ENCODE results near the gene SPEF1.

The SPEF1 gene

DNA sequence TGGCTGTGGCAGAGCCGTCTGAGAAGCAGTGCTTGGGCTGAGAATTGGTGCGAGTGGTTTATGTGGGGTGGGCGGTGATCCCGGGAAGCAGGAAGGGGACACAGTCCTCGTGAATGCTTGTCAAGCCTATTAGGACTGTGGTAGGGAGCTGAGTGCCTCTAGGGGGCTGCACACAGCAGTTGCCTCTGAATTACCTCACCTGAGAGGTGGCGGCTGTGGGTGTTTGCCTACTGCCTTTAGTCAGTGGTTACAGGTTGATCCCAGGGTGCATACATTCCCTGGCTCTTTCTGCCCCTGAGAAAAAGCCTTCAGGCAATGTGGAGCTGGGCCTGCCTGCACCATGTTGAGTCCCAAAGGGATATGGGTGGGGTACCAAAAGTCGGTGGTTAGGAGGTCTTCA is 44.3 kb upstream of the SPEF1 start:
- Histone ChIP-seq H3K4me1 (ENCODE audit: control insufficient read depth, insufficient read depth, low read depth, low read length) (peaks cover 7% of the 10 kb centered on the region), H3K27me3 (ENCODE audit: control insufficient read depth in 1 of 2, insufficient read depth in 1 of 2, low read length in 2 of 2) (no peaks in the 10 kb centered on the region), H3K4me3 (ENCODE audit: insufficient read depth in 1 of 2, low read depth in 1 of 2, low read length in 2 of 2) (no peak overlapping the region), H3K9me3 (ENCODE audit: control insufficient read depth, low read length) (no peaks in the 10 kb centered on the region), H3K18ac (ENCODE audit: low read depth in 1 of 2, low read length in 2 of 2) (no peak overlapping the region), H2AFZ (ENCODE audit: low read depth, low read length) (no peak overlapping the region), H3K36me3 (ENCODE audit: control insufficient read depth in 1 of 2, insufficient read depth in 2 of 2, low read depth in 1 of 2, low read length in 2 of 2) (peaks cover 52 to 66% of the 10 kb centered on the region in 2 experiments), H3K4ac (ENCODE audit: low read depth in 1 of 2, low read length in 2 of 2) (no peak overlapping the region), H2AK5ac (ENCODE audit: low read length, severe bottlenecking) (no peak overlapping the region), H3K27ac (ENCODE audit: low read length, poor library complexity, severe bottlenecking) (no peak overlapping the region), H4K8ac (ENCODE audit: low read length) (no peak overlapping the region), H4K91ac (ENCODE audit: low read length) (no peak overlapping the region), H2BK12ac (ENCODE audit: low read length in 2 of 2) (no peak overlapping the region), H2BK120ac (ENCODE audit: low read depth, low read length) (no peak overlapping the region), H3K23ac (ENCODE audit: low read length in 2 of 2) (no peak overlapping the region), H3K4me2 (ENCODE audit: low read length, poor library complexity, severe bottlenecking) (no peak overlapping the region), H2BK15ac (ENCODE audit: low read depth, poor library complexity, severe bottlenecking) (no peak overlapping the region), H3K79me1 (replicated peaks; ENCODE audit: low read length, poor library complexity, severe bottlenecking) (peaks cover 23% of the 10 kb centered on the region), H2BK5ac (ENCODE audit: low read depth, low read length, poor library complexity, severe bottlenecking) (no peak overlapping the region), H3K9ac (ENCODE audit: low read length) (no peak overlapping the region), H3K14ac (ENCODE audit: low read length in 2 of 2) (no peak overlapping the region)
- DNase-seq, result no peak
- 80% methylated on average over 7 of the region's 7 CpGs for WGBS

DNA sequence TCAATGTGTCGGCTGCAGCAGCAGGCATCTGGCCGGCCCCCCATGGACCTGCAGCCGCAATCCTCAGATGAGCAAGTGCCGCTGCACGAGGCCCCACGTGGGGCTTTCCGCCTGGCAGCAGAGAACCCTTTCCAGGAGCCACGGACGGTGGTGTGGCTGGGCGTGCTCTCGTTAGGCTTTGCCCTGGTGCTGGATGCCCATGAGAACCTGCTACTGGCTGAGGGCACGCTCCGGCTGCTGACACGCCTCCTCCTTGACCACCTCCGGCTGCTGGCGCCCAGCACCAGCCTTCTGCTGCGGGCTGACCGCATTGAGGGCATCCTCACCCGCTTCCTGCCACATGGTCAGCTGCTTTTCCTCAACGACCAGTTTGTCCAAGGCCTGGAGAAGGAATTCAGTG is 42.6 kb upstream of the SPEF1 start:
- H3K79me1 ChIP-seq (replicated peaks; ENCODE audit: low read length, poor library complexity, severe bottlenecking), result peaks cover 23% of the 10 kb centered on the region
- no peaks in the 10 kb centered on the region for H3K27me3 ChIP-seq (ENCODE audit: control insufficient read depth in 1 of 2, insufficient read depth in 1 of 2, low read length in 2 of 2)
- no peak overlapping the region for H2BK12ac ChIP-seq (ENCODE audit: low read length in 2 of 2)
- no peak overlapping the region for H3K18ac ChIP-seq (ENCODE audit: low read depth in 1 of 2, low read length in 2 of 2)
- H3K14ac ChIP-seq (ENCODE audit: low read length in 2 of 2), result no peak overlapping the region
- 96% methylated on average over 20 of the region's 20 CpGs for WGBS
- no peaks in the 10 kb centered on the region for H3K9me3 ChIP-seq (ENCODE audit: control insufficient read depth, low read length)
- peaks cover 54 to 61% of the 10 kb centered on the region in 2 experiments for H3K36me3 ChIP-seq (ENCODE audit: control insufficient read depth in 1 of 2, insufficient read depth in 2 of 2, low read depth in 1 of 2, low read length in 2 of 2)
- H4K91ac ChIP-seq (ENCODE audit: low read length), result peak overlapping the region; percentile 2
- no peak overlapping the region for H2AFZ ChIP-seq (ENCODE audit: low read depth, low read length)
- no peak overlapping the region for H3K4ac ChIP-seq (ENCODE audit: low read depth in 1 of 2, low read length in 2 of 2)
- no peak overlapping the region for H2AK5ac ChIP-seq (ENCODE audit: low read length, severe bottlenecking)
- H3K4me2 ChIP-seq (ENCODE audit: low read length, poor library complexity, severe bottlenecking), result no peak overlapping the region
- no peak overlapping the region for H4K8ac ChIP-seq (ENCODE audit: low read length)
- DNase-seq, result no peak
- H2BK15ac ChIP-seq (ENCODE audit: low read depth, poor library complexity, severe bottlenecking), result no peak overlapping the region
- no peak overlapping the region for H3K23ac ChIP-seq (ENCODE audit: low read length in 2 of 2)
- H3K9ac ChIP-seq (ENCODE audit: low read length), result no peak overlapping the region
- H3K4me3 ChIP-seq (ENCODE audit: insufficient read depth in 1 of 2, low read depth in 1 of 2, low read length in 2 of 2), result no peak overlapping the region
- H2BK120ac ChIP-seq (ENCODE audit: low read depth, low read length), result no peak overlapping the region
- H3K27ac ChIP-seq (ENCODE audit: low read length, poor library complexity, severe bottlenecking), result no peak overlapping the region
- no peak overlapping the region for H2BK5ac ChIP-seq (ENCODE audit: low read depth, low read length, poor library complexity, severe bottlenecking)
- H3K4me1 ChIP-seq (ENCODE audit: control insufficient read depth, insufficient read depth, low read depth, low read length), result peaks cover 12% of the 10 kb centered on the region

DNA sequence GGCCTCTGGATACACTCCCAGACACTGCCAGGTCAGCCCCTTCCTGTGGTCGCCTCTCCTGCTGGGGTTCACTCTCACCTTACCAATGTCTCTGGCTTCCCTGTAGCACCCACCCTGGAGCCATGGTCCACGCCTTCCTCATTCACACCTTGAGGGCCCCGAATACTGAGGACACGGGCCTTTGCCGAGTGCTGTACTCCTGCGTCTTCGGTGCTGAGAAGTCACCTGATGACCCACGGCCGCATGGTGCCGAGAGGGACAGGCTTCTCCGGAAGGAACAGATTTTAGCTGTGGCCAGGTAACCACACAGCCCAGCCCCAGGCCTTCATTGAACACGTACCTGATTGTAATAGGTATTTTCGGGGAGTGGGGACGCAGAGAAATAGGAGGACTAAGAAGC is 40.7 kb upstream of the SPEF1 start:
- no peak overlapping the region for H2BK12ac ChIP-seq (ENCODE audit: low read length in 2 of 2)
- peak overlapping the region; percentile 97 for H3K9ac ChIP-seq (ENCODE audit: low read length)
- no peak overlapping the region for H3K4me2 ChIP-seq (ENCODE audit: low read length, poor library complexity, severe bottlenecking)
- no peak overlapping the region for H3K27ac ChIP-seq (ENCODE audit: low read length, poor library complexity, severe bottlenecking)
- no peak for DNase-seq
- H3K14ac ChIP-seq (ENCODE audit: low read length in 2 of 2), result no peak overlapping the region
- H2AK5ac ChIP-seq (ENCODE audit: low read length, severe bottlenecking), result no peak overlapping the region
- no peak overlapping the region for H4K91ac ChIP-seq (ENCODE audit: low read length)
- no peak overlapping the region for H2AFZ ChIP-seq (ENCODE audit: low read depth, low read length)
- no peak overlapping the region for H2BK15ac ChIP-seq (ENCODE audit: low read depth, poor library complexity, severe bottlenecking)
- peaks cover 19% of the 10 kb centered on the region for H3K4me1 ChIP-seq (ENCODE audit: control insufficient read depth, insufficient read depth, low read depth, low read length)
- H3K36me3 ChIP-seq (ENCODE audit: control insufficient read depth in 1 of 2, insufficient read depth in 2 of 2, low read depth in 1 of 2, low read length in 2 of 2), result peaks cover 50 to 52% of the 10 kb centered on the region in 2 experiments
- no peaks in the 10 kb centered on the region for H3K9me3 ChIP-seq (ENCODE audit: control insufficient read depth, low read length)
- no peak overlapping the region for H3K18ac ChIP-seq (ENCODE audit: low read depth in 1 of 2, low read length in 2 of 2)
- no peak overlapping the region for H3K4ac ChIP-seq (ENCODE audit: low read depth in 1 of 2, low read length in 2 of 2)
- H3K27me3 ChIP-seq (ENCODE audit: control insufficient read depth in 1 of 2, insufficient read depth in 1 of 2, low read length in 2 of 2), result no peaks in the 10 kb centered on the region
- H3K23ac ChIP-seq (ENCODE audit: low read length in 2 of 2), result peak overlapping the region in 1 of 2 experiments; percentile 7
- H3K79me1 ChIP-seq (replicated peaks; ENCODE audit: low read length, poor library complexity, severe bottlenecking), result peaks cover 23% of the 10 kb centered on the region
- H4K8ac ChIP-seq (ENCODE audit: low read length), result peak overlapping the region; percentile 61
- H3K4me3 ChIP-seq (ENCODE audit: insufficient read depth in 1 of 2, low read depth in 1 of 2, low read length in 2 of 2), result peak overlapping the region in 1 of 2 experiments; percentile 95
- WGBS, result 94% methylated on average over 14 of the region's 14 CpGs
- no peak overlapping the region for H2BK120ac ChIP-seq (ENCODE audit: low read depth, low read length)
- no peak overlapping the region for H2BK5ac ChIP-seq (ENCODE audit: low read depth, low read length, poor library complexity, severe bottlenecking)

DNA sequence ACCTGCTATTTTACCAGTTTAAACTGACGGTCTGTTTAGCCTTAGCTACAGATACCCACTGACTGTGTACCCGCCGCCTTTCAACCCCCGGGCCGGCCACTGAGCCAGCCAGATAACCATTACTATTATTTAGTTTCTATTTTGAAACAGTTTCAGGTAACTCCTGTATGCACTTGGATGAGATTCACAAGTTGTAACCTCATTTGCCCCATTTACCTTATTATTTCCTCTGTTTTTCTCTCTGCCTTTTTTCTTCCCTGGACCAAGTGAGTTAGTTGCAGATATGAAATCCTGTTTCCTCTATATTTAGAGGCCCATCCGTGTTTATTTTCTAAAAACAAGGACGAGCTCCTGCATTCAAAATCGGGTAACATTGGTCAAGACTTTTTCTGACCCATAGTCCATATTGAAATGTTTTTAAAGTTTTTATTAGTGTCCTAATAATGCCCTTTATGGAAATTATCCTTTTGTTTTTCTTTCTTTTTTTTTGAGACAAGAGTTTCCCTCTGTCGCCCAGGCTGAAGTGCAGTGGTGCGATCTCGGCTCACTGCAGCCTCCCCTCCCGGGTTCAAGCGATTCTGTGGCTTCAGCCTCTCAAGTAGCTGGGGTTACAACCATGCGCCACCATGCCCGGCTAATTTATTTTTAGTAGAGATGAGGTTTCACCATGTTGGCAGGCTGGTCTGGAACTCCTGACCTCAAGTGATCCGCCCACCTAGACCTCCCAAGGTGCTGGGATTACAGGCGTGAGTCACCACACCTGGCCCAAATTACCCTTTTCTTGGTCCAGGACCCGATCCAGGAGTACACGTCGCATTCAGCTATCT is 39.9 kb upstream of the SPEF1 start:
- no peaks in the 10 kb centered on the region for H3K9me3 ChIP-seq (ENCODE audit: control insufficient read depth, low read length)
- peak overlapping the region; percentile 22 for H2BK5ac ChIP-seq (ENCODE audit: low read depth, low read length, poor library complexity, severe bottlenecking)
- peaks cover 23% of the 10 kb centered on the region for H3K79me1 ChIP-seq (replicated peaks; ENCODE audit: low read length, poor library complexity, severe bottlenecking)
- H2BK12ac ChIP-seq (ENCODE audit: low read length in 2 of 2), result no peak overlapping the region
- no peak for DNase-seq
- no peak overlapping the region for H2BK15ac ChIP-seq (ENCODE audit: low read depth, poor library complexity, severe bottlenecking)
- no peak overlapping the region for H3K23ac ChIP-seq (ENCODE audit: low read length in 2 of 2)
- peak overlapping the region; percentile 46 for H2BK120ac ChIP-seq (ENCODE audit: low read depth, low read length)
- 61% methylated on average over 20 of the region's 20 CpGs for WGBS
- peak overlapping the region; percentile 45 for H3K27ac ChIP-seq (ENCODE audit: low read length, poor library complexity, severe bottlenecking)
- no peak overlapping the region for H3K18ac ChIP-seq (ENCODE audit: low read depth in 1 of 2, low read length in 2 of 2)
- H4K8ac ChIP-seq (ENCODE audit: low read length), result peak overlapping the region; percentile 88
- H3K14ac ChIP-seq (ENCODE audit: low read length in 2 of 2), result no peak overlapping the region
- H3K4me2 ChIP-seq (ENCODE audit: low read length, poor library complexity, severe bottlenecking), result peak overlapping the region; percentile 60
- no peak overlapping the region for H2AK5ac ChIP-seq (ENCODE audit: low read length, severe bottlenecking)
- H3K27me3 ChIP-seq (ENCODE audit: control insufficient read depth in 1 of 2, insufficient read depth in 1 of 2, low read length in 2 of 2), result no peaks in the 10 kb centered on the region
- peak overlapping the region; percentile 97 for H3K9ac ChIP-seq (ENCODE audit: low read length)
- no peak overlapping the region for H4K91ac ChIP-seq (ENCODE audit: low read length)
- no peak overlapping the region for H3K4ac ChIP-seq (ENCODE audit: low read depth in 1 of 2, low read length in 2 of 2)
- no peak overlapping the region for H2AFZ ChIP-seq (ENCODE audit: low read depth, low read length)
- peak overlapping the region; percentile 94 to 95 for H3K4me3 ChIP-seq (ENCODE audit: insufficient read depth in 1 of 2, low read depth in 1 of 2, low read length in 2 of 2)
- H3K4me1 ChIP-seq (ENCODE audit: control insufficient read depth, insufficient read depth, low read depth, low read length), result peaks cover 19% of the 10 kb centered on the region
- peaks cover 42 to 44% of the 10 kb centered on the region in 2 experiments for H3K36me3 ChIP-seq (ENCODE audit: control insufficient read depth in 1 of 2, insufficient read depth in 2 of 2, low read depth in 1 of 2, low read length in 2 of 2)
